ENCODE results near the gene MCRIP2.

Gene MCRIP2

DNA sequence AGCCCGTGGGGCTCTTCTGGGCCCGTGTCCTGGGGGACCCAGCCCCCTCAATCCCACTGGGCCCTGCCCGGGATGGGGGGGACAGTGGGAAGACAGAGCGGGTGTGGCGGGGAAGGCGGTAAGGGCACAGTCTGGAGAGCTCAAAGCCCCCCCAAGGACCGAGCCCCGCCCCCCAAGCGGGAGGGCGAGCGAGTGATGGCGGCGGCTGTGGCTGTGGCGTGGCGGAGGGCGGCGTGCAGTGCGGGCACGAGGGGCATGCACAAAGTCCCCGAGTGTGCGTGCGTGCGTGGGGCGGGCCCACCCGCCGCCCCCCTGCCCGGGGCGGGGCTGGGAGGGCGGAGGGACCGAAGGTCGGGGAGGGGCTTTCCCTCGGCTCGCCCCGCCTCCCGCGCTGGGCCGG is 52.1 kb downstream of the MCRIP2 start:
- POLR2A ChIA-PET, result no interaction called here
- TF ChIP-seq, protein P1, sequence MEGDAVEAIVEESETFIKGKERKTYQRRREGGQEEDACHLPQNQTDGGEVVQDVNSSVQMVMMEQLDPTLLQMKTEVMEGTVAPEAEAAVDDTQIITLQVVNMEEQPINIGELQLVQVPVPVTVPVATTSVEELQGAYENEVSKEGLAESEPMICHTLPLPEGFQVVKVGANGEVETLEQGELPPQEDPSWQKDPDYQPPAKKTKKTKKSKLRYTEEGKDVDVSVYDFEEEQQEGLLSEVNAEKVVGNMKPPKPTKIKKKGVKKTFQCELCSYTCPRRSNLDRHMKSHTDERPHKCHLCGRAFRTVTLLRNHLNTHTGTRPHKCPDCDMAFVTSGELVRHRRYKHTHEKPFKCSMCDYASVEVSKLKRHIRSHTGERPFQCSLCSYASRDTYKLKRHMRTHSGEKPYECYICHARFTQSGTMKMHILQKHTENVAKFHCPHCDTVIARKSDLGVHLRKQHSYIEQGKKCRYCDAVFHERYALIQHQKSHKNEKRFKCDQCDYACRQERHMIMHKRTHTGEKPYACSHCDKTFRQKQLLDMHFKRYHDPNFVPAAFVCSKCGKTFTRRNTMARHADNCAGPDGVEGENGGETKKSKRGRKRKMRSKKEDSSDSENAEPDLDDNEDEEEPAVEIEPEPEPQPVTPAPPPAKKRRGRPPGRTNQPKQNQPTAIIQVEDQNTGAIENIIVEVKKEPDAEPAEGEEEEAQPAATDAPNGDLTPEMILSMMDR (IDR thresholded peaks at IDR 0.05; ENCODE audit: control extremely low read depth, extremely low read depth, low read depth, missing control alignments), result no peak
- no peak for DNase-seq (ENCODE audit: extremely low spot score)
- CTCF ChIA-PET, result interaction anchor here (1.9 kb wide), 1 partner anchor 19 kb away, joined by 4 read pairs; no protein-coding TSS in a partner anchor

DNA sequence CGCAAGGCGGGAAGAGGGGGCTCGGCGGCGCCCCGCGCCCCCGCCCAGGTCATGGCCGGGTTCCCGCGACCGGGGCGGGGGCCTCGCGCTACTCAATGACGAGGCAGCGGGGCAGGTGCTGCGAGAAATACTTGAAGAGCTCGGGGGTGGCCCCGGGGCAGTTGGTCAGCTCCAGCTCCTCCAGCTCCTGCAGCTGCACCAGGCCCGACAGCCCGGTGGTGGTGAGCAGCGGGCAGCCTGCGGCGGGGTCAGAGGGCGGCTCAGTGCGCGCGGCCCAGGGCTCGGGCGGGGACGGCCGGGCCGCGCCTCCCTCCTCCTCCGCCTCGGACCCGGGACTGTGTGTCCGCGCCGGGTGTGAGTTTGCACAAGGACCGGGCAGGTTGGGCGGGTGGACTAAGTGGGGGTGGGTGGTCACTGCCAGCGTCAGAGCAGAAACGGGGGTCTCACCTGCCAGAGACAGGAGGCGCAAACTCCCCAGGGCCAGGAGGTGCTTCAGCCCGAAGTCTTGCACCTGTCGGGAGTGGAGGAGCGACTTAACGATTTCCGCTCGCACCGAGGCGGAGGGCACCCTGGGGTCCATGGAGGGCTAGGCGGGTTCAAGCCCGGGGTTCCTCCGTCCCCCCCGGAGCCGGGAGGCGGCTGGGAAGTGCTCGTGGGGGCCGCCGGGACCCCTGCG is 52.7 kb downstream of the MCRIP2 start:
- TF ChIP-seq, protein P1 (IDR thresholded peaks at IDR 0.05; ENCODE audit: control extremely low read depth, extremely low read depth, low read depth, missing control alignments), result no peak
- no peak for DNase-seq (ENCODE audit: extremely low spot score)
- ChIA-PET POLR2A (no interaction called here), CTCF (interaction anchor here (1.6 to 1.9 kb wide), 2 partner anchors 18 to 20 kb away, joined by 4 read pairs; partner anchors contain the start of gene METRN)

DNA sequence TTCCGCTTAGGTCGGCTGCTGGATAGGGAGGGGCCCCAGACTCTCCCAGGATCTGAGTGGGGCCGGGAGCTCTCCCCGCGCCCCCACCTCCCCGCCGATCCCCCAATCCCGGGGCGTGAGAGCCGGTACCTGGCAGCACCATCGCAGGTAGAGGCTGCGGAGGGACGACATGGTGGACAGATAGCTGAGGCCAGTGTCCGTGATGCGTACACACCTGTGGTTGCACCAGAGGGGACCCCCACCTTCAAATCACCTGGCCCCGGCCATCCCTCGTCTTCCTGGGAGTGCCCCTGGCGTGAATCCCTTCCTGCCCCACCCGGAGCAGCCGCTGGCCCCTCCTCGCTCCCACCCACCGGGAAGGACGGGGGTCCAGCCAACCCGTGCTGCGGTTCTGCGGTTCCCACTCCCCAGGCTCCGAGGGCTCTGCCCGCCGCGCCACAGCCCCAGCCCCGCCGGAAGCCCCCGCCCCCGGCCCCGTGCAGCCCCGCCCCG is 53.3 kb downstream of the MCRIP2 start:
- POLR2A ChIA-PET, result no interaction called here
- DNase-seq (ENCODE audit: extremely low spot score), result no peak
- TF ChIP-seq, protein P1 (IDR thresholded peaks at IDR 0.05; ENCODE audit: control extremely low read depth, extremely low read depth, low read depth, missing control alignments), result no peak
- CTCF ChIA-PET, result interaction anchor here (1.2 to 1.6 kb wide), 4 partner anchors 17 to 90 kb away, joined by 3 to 8 read pairs (median 4); partner anchors contain the start of gene METRN

DNA sequence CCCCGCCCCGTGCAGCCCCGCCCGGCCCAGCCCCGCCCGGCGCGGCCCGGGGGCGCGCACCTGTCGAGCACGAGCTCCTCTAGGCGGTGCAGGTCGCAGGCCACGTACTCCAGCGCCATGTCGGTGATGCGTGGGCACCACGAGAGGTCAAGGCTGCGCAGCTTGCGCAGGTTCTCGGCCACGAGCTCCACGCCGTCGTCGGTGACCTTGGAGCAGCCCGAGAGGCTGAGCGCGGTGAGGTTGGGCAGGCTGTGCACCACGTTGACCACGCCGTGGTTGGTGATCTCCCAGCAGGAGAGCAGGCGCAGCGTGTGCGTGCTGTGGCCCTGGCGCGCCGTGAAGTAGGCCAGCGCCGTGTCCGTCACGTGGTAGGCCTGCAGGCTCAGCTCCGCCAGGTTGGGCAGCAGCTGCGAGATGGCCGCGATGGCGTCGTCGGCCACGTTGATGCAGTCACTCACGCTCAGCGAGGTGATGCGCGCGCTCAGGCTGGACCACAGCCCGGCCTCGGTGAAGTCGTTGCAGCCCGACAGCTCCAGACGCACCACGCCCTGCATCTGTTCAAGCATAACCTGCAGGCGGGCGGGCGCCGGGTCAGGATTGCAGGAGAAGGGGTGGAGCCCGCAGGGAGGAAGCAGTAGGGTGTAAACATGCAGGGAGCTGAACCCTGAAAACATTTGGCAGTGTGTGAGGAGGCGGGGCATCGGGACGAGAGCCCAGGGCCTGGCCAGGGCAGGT is 53.9 kb downstream of the MCRIP2 start:
- ChIA-PET POLR2A (interaction anchor here (0.5 kb wide), 1 partner anchor 113 kb away, joined by 4 read pairs; no protein-coding TSS in a partner anchor), CTCF (interaction anchor here (1.0 to 1.6 kb wide), 5 partner anchors 11 to 89 kb away, joined by 3 to 8 read pairs (median 4); partner anchors contain the start of genes JMJD8 and METRN)
- DNase-seq (ENCODE audit: extremely low spot score), result peak; percentile 83
- TF ChIP-seq, protein P1 (IDR thresholded peaks at IDR 0.05; ENCODE audit: control extremely low read depth, extremely low read depth, low read depth, missing control alignments), result no peak
